CD4-positive, alpha-beta T cell (primary cell): ENCODE measurements around the gene PITPNC1. TPM values are rescaled to one million over a fixed set of nuclear protein-coding genes. Genes with fewer than 3 reads are reported as not detected.
A peak's percentile ranks its signal among the peaks of the same experiment; 100 is the strongest.

Experiments
- ATAC-seq: fragments of 200-7000 bp; cut with Tn5 transposase; one replicate; pipeline ENCODE4 v1.10.0; 2022; ENCODE audit warnings: mild to moderate bottlenecking; ENCODE audit not compliant: poor library complexity
- CTCF ChIA-PET: fragments of 350-600 bp; sonication (Branson Sonifier 250); formaldehyde crosslinking; loops from one replicate; lab custom pipeline; 2021; ENCODE audit warnings: antibody characterized with exemption, inconsistent platforms; lab: Charles Lee
- POLR2A ChIA-PET: fragments of 350-600 bp; sonication (Branson Sonifier 250); formaldehyde crosslinking; loops from one replicate; lab custom pipeline; 2021; ENCODE audit warnings: antibody characterized with exemption, inconsistent platforms; lab: Charles Lee
- DNase-seq, 14 experiments: peaks; one replicate each; pipeline ENCODE4 v3.0.0-alpha.2; 2013 to 2020; ENCODE audit warnings: mixed read lengths in 2 of 14
- H3K27ac ChIP-seq, 2 donors: one replicate each; pipeline versions ENCODE4 v1.5.1 to v1.7.0; 2013; ENCODE audit warnings: low read length in 2 of 2, low read depth in 1 of 2, mild to moderate bottlenecking in 1 of 2
- H3K27me3 ChIP-seq, 2 experiments: 1 replicate in 1 of 2; 2 replicates in 1 of 2; pipeline versions ENCODE4 v1.6.1 to v1.7.0; 2013; ENCODE audit warnings: low read length in 2 of 2, control low read depth in 1 of 2, mild to moderate bottlenecking in 1 of 2, moderate library complexity in 1 of 2; ENCODE audit not compliant: insufficient read depth in 2 of 2, control insufficient read depth in 1 of 2
- H3K36me3 ChIP-seq: one replicate; pipeline ENCODE4 v1.6.1; 2013; ENCODE audit warnings: low read length, control low read depth; ENCODE audit not compliant: insufficient read depth
- H3K4me1 ChIP-seq: one replicate; pipeline ENCODE4 v1.6.1; 2013; ENCODE audit warnings: low read length, control low read depth; ENCODE audit not compliant: insufficient read depth
- H3K4me3 ChIP-seq: one replicate; pipeline ENCODE4 v1.5.1; 2013; ENCODE audit warnings: mild to moderate bottlenecking, low read length, moderate library complexity
- H3K9me3 ChIP-seq, 2 experiments: 1 replicate in 1 of 2; 2 replicates in 1 of 2; pipeline versions ENCODE4 v1.6.1 to v1.7.0; 2013; ENCODE audit warnings: low read length in 2 of 2, mild to moderate bottlenecking in 2 of 2, control low read depth in 1 of 2, moderate library complexity in 1 of 2; ENCODE audit not compliant: control insufficient read depth in 1 of 2, insufficient read depth in 1 of 2
- H3K27ac Mint-ChIP-seq: one replicate; pipeline ENCODE4 v1.8.0; 2020; ENCODE audit warnings: mixed read lengths
- H3K27me3 Mint-ChIP-seq: one replicate; pipeline ENCODE4 v1.8.0; 2021; ENCODE audit warnings: mixed read lengths
- H3K36me3 Mint-ChIP-seq: one replicate; pipeline ENCODE4 v1.8.0; 2021; ENCODE audit warnings: low read depth, mixed read lengths
- H3K4me1 Mint-ChIP-seq: one replicate; pipeline ENCODE4 v1.8.0; 2021; ENCODE audit warnings: low read depth, mixed read lengths
- H3K4me3 Mint-ChIP-seq: one replicate; pipeline ENCODE4 v1.8.0; 2020; ENCODE audit warnings: mild to moderate bottlenecking, mixed read lengths
- H3K9me3 Mint-ChIP-seq: one replicate; pipeline ENCODE4 v1.8.0; 2020; ENCODE audit warnings: mixed read lengths
- intact Hi-C, 2 experiments: fragments of 100-400 bp; cut with DNase I in 1 of 2; cut with micrococcal nuclease in 1 of 2; formaldehyde crosslinking; loops; one replicate each; pipeline versions ENCODE4 v1.15.1 to v1.9.0; 2023 to 2025; cut with DNase I, micrococcal nuclease
- total RNA-seq, 174 experiments: library from RNA in 2 of 174; stranded (reverse) in 2 of 174; gene quantifications; one replicate each; pipeline ENCODE4 v1.2.3 and lab custom pipeline; 2021 to 2026
- TF ChIP-seq, protein P1 (sequence below): fragments of 200-600 bp; IDR thresholded peaks from one replicate; pipeline ENCODE4 v1.8.0; 2022; ENCODE audit warnings: antibody characterized with exemption, mild to moderate bottlenecking

PITPNC1 gene
- total RNA-seq, 2 experiments from 2014 or later: 80.2 to 83.4 TPM

- H3K36me3 Mint-ChIP-seq: peaks cover 22% of the 10 kb centered on the region
- H3K9me3 ChIP-seq: no peaks in the 10 kb centered on the region
- CTCF ChIA-PET: no interaction called here
- H3K27ac Mint-ChIP-seq: peak overlapping the region; percentile 67
- H3K27me3 ChIP-seq: no peaks in the 10 kb centered on the region
- H3K27me3 Mint-ChIP-seq: no peaks in the 10 kb centered on the region
- peaks cover 3% of the 10 kb centered on the region for H3K9me3 Mint-ChIP-seq
- H3K36me3 ChIP-seq: peaks cover 2% of the 10 kb centered on the region
- no peak overlapping the region for H3K27ac ChIP-seq
- H3K4me1 ChIP-seq: peaks cover 39% of the 10 kb centered on the region
- peaks cover 75% of the 10 kb centered on the region for H3K4me1 Mint-ChIP-seq
- H3K4me3 Mint-ChIP-seq: no peak overlapping the region
- H3K4me3 ChIP-seq: no peak overlapping the region
- POLR2A ChIA-PET: no interaction called here
- intact Hi-C loops: no loop called here
- no peak for ATAC-seq
- TF ChIP-seq, protein P1, sequence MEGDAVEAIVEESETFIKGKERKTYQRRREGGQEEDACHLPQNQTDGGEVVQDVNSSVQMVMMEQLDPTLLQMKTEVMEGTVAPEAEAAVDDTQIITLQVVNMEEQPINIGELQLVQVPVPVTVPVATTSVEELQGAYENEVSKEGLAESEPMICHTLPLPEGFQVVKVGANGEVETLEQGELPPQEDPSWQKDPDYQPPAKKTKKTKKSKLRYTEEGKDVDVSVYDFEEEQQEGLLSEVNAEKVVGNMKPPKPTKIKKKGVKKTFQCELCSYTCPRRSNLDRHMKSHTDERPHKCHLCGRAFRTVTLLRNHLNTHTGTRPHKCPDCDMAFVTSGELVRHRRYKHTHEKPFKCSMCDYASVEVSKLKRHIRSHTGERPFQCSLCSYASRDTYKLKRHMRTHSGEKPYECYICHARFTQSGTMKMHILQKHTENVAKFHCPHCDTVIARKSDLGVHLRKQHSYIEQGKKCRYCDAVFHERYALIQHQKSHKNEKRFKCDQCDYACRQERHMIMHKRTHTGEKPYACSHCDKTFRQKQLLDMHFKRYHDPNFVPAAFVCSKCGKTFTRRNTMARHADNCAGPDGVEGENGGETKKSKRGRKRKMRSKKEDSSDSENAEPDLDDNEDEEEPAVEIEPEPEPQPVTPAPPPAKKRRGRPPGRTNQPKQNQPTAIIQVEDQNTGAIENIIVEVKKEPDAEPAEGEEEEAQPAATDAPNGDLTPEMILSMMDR: no peak
- no peak for DNase-seq
Measured at GRCh38 chr17:67413388-67413787, 36.3 kb downstream of the PITPNC1 start.

DNA sequence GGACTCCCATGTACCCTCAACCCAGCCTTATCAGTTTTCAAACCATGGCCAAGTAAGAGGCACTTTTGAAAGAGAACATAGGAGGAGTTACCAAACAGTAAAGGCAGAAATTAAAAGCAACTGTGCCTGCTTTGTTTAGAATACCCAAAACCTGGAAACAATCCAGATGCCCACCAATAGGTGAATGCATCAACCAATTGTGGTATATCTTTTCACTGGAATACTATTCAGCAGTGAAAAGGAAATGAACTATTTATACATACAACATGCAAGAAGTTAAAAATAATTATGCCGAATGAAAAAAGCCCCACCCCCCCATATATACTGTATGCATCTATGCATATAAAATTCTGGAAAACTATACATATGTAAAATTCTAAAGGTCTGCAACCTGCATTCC is 37.0 kb downstream of the PITPNC1 start:
- TF ChIP-seq, protein P1: no peak
- ChIA-PET CTCF (interaction anchor here (0.6 kb wide), 1 partner anchor 33 kb away, joined by 3 read pairs; no protein-coding TSS in a partner anchor), POLR2A (no interaction called here)
- H3K4me3 Mint-ChIP-seq: no peak overlapping the region
- no peaks in the 10 kb centered on the region for H3K27me3 Mint-ChIP-seq
- no peak for ATAC-seq
- no peak for DNase-seq
- H3K36me3 Mint-ChIP-seq: peaks cover 17% of the 10 kb centered on the region
- intact Hi-C loops: no loop called here
- no peak overlapping the region for H3K27ac ChIP-seq
- peaks cover 45% of the 10 kb centered on the region for H3K4me1 ChIP-seq
- peaks cover 2% of the 10 kb centered on the region for H3K36me3 ChIP-seq
- H3K27me3 ChIP-seq: no peaks in the 10 kb centered on the region
- H3K4me1 Mint-ChIP-seq: peaks cover 75% of the 10 kb centered on the region
- H3K27ac Mint-ChIP-seq: no peak overlapping the region
- no peaks in the 10 kb centered on the region for H3K9me3 ChIP-seq
- no peak overlapping the region for H3K4me3 ChIP-seq
- peaks cover 3% of the 10 kb centered on the region for H3K9me3 Mint-ChIP-seq

DNA sequence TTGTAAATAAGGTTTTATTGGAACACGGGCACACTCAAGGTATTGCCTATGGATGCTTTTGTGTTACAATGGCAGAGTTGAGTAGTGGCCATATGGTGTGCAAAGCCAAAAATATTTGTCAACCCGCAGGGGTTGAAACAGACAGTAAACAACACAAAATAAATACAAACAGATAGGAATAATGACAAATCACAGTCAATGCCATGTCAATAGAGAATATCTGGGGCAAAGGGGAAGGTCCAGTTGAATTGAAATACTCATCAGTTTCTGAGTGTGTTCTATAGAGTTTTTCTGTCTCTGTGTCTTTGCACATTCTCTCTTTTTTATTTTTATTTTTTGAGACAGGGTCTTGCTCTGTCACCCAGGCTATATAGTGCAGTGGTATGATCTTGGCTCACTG is 37.5 kb downstream of the PITPNC1 start:
- Mint-ChIP-seq H3K4me1 (peaks cover 78% of the 10 kb centered on the region), H3K27me3 (no peaks in the 10 kb centered on the region), H3K4me3 (no peak overlapping the region), H3K9me3 (peaks cover 3% of the 10 kb centered on the region), H3K36me3 (peaks cover 17% of the 10 kb centered on the region), H3K27ac (peak overlapping the region; percentile 16)
- DNase-seq (no peak), ATAC-seq (no peak)
- Histone ChIP-seq H3K27ac (no peak overlapping the region), H3K9me3 (no peaks in the 10 kb centered on the region), H3K4me3 (no peak overlapping the region), H3K4me1 (peaks cover 50% of the 10 kb centered on the region), H3K36me3 (peaks cover 2% of the 10 kb centered on the region), H3K27me3 (no peaks in the 10 kb centered on the region)
- TF ChIP-seq, protein P1: no peak
- intact Hi-C loops: no loop called here
- CTCF ChIA-PET: interaction anchor here (0.6 kb wide), 1 partner anchor 34 kb away, joined by 3 read pairs; no protein-coding TSS in a partner anchor
- POLR2A ChIA-PET: no interaction called here
